Fibroblast of lung (primary cell): ENCODE results near the gene GRID1. TPM values are rescaled to one million over a fixed set of nuclear protein-coding genes. Genes with fewer than 3 reads are reported as not detected.

Experiments used
- DNase-seq, 2 donors: peaks; one replicate each; pipeline versions ENCODE4 v3.0.0 to v3.0.0-alpha.2; 2010; ENCODE audit warnings: low read depth in 2 of 2
- H2AFZ ChIP-seq: 2 replicates; pipeline ENCODE4 v1.5.1; 2012; ENCODE audit warnings: low read length, control low read depth, inconsistent platforms
- H3K27ac ChIP-seq: 2 replicates; pipeline ENCODE4 v1.5.1; 2011; ENCODE audit warnings: low read length, control low read depth; ENCODE audit not compliant: insufficient read depth
- H3K27me3 ChIP-seq: 2 replicates; pipeline ENCODE4 v1.5.1; 2011; ENCODE audit warnings: mild to moderate bottlenecking, low read length; ENCODE audit not compliant: control insufficient read depth, insufficient read depth
- H3K36me3 ChIP-seq: 2 replicates; pipeline ENCODE4 v1.5.1; 2011; ENCODE audit warnings: low read length; ENCODE audit not compliant: control insufficient read depth, insufficient read depth
- H3K4me1 ChIP-seq: 2 replicates; pipeline ENCODE4 v1.5.1; 2011; ENCODE audit warnings: low read length; ENCODE audit not compliant: control insufficient read depth, insufficient read depth; ENCODE audit errors: extremely low read depth
- H3K4me2 ChIP-seq: 2 replicates; pipeline ENCODE4 v1.5.1; 2011; ENCODE audit warnings: low read length, control low read depth; ENCODE audit not compliant: insufficient read depth; ENCODE audit errors: extremely low read depth
- H3K4me3 ChIP-seq, 4 experiments: fragments of 200-600 bp in 1 of 4; sonication (generic) in 1 of 4; replicated peaks in 1 of 4; 2 replicates each; pipeline ENCODE4 v1.5.1; 2011 to 2016; ENCODE audit warnings: low read length in 4 of 4, low read depth in 3 of 4, mild to moderate bottlenecking in 3 of 4, control low read depth in 2 of 4, inconsistent platforms in 1 of 4, mixed read lengths in 1 of 4; ENCODE audit not compliant: insufficient read depth in 1 of 4; ENCODE audit errors: control extremely low read depth in 1 of 4
- H3K79me2 ChIP-seq: 2 replicates; pipeline ENCODE4 v1.5.1; 2012; ENCODE audit warnings: mild to moderate bottlenecking, low read length, inconsistent platforms; ENCODE audit not compliant: control insufficient read depth, insufficient read depth
- H3K9ac ChIP-seq: 2 replicates; pipeline ENCODE4 v1.5.1; 2011; ENCODE audit warnings: mild to moderate bottlenecking, low read length, control low read depth; ENCODE audit not compliant: insufficient read depth
- H3K9me3 ChIP-seq: 2 replicates; pipeline ENCODE4 v1.5.1; 2012; ENCODE audit warnings: low read depth, low read length; ENCODE audit not compliant: control insufficient read depth, insufficient read depth
- H4K20me1 ChIP-seq: 2 replicates; pipeline ENCODE4 v1.5.1; 2011; ENCODE audit warnings: low read length; ENCODE audit not compliant: control insufficient read depth, insufficient read depth; ENCODE audit errors: extremely low read depth
- CTCF ChIP-seq, 2 donors: IDR thresholded peaks in 1 of 2; conservative IDR thresholded peaks in 1 of 2; 1 replicate in 1 of 2; 2 replicates in 1 of 2; pipeline ENCODE4 v1.5.1; 2011 to 2012; ENCODE audit warnings: low read length in 2 of 2, control low read depth in 1 of 2, inconsistent platforms in 1 of 2, low read depth in 1 of 2, mild to moderate bottlenecking in 1 of 2
- EZH2 ChIP-seq: IDR thresholded peaks from 2 replicates; pipeline ENCODE4 v1.5.1; 2012; ENCODE audit warnings: low read length, control low read depth, mild to moderate bottlenecking; ENCODE audit errors: missing control alignments
- polyA plus RNA-seq, 2 donors: library from polyadenylated mRNA; depleted of rRNA in 1 of 2; stranded (reverse) in 1 of 2; unstranded in 1 of 2; fragments of >200 nt; gene quantifications; 2 replicates each; pipeline ENCODE4 v1.2.1, GENCODE V29; 2011 to 2012; ENCODE audit warnings: missing spikeins in 1 of 2
- total RNA-seq: library from RNA; depleted of rRNA; stranded (reverse); fragments of >200 nt; gene quantifications from 2 replicates; pipeline ENCODE4 v1.2.1, GENCODE V29; 2014

The GRID1 gene
- total and polyA plus RNA-seq, 2 donors (not counting 1 experiment from before 2014, with no cell fraction given) = 0.03 to 0.33 TPM

- Histone ChIP-seq H3K4me2 (no peak overlapping the region), H3K27ac (no peak overlapping the region), H3K4me3 (no peak overlapping the region), H3K9ac (no peak overlapping the region), H3K27me3 (no peaks in the 10 kb centered on the region), H3K36me3 (no peaks in the 10 kb centered on the region), H2AFZ (no peak overlapping the region), H3K9me3 (no peaks in the 10 kb centered on the region), H3K79me2 (no peaks in the 10 kb centered on the region), H3K4me1 (no peaks in the 10 kb centered on the region), H4K20me1 (no peaks in the 10 kb centered on the region)
- TF ChIP-seq EZH2 = no peak
- TF ChIP-seq CTCF (conservative IDR thresholded peaks at IDR 0.05 in 1 of 2, IDR thresholded peaks at IDR 0.05 in 1 of 2; ENCODE audit: low read depth in 1 of 2, low read length in 2 of 2) = no peak
- peak in 1 of 2 donors; percentile 31 for DNase-seq
These were observed 131.9 kb downstream of the GRID1 start for GRCh38 chr10:86234541-86235270.

DNA sequence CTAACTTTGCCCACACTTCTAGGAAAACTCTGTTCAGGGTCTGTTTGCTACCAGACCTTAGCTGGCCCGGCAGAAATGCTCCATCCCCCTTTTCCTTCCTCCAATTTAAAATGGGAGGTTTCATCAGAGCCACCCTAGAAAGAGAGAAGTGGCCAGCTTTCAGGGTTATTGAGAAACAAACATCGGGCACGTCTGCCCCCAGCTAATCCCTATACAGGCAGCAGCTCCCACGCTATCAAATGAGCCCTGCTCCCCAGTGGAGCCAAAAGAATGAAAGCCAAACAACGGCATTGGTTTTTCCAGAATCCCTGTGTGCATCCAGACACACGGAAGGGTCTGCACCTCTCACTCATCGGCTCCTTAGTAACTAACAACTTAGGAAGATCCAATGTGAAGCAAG lies 132.5 kb downstream of the GRID1 start:
- Histone ChIP-seq H3K9me3 (no peaks in the 10 kb centered on the region), H3K79me2 (no peaks in the 10 kb centered on the region), H3K9ac (no peak overlapping the region), H2AFZ (no peak overlapping the region), H3K4me2 (no peak overlapping the region), H4K20me1 (no peaks in the 10 kb centered on the region), H3K27me3 (no peaks in the 10 kb centered on the region), H3K27ac (no peak overlapping the region), H3K4me3 (no peak overlapping the region), H3K36me3 (no peaks in the 10 kb centered on the region), H3K4me1 (no peaks in the 10 kb centered on the region)
- TF ChIP-seq EZH2 = no peak
- TF ChIP-seq CTCF (conservative IDR thresholded peaks at IDR 0.05 in 1 of 2, IDR thresholded peaks at IDR 0.05 in 1 of 2; ENCODE audit: low read depth in 1 of 2, low read length in 2 of 2) = no peak
- DNase-seq = no peak

GRCh38 chr10:86233131-86233530 lies 133.5 kb downstream of the GRID1 start:
- Histone ChIP-seq H3K27ac (no peak overlapping the region), H3K4me3 (no peak overlapping the region), H3K4me2 (no peak overlapping the region), H3K4me1 (no peaks in the 10 kb centered on the region), H3K79me2 (no peaks in the 10 kb centered on the region), H3K27me3 (no peaks in the 10 kb centered on the region), H3K9ac (no peak overlapping the region), H3K9me3 (no peaks in the 10 kb centered on the region), H3K36me3 (no peaks in the 10 kb centered on the region), H4K20me1 (no peaks in the 10 kb centered on the region), H2AFZ (no peak overlapping the region)
- no peak for DNase-seq
- TF ChIP-seq EZH2 (no peak), CTCF (conservative IDR thresholded peaks at IDR 0.05 in 1 of 2, IDR thresholded peaks at IDR 0.05 in 1 of 2; ENCODE audit: low read depth in 1 of 2, low read length in 2 of 2) (no peak)
